Endothelial cell of umbilical vein (primary cell): ENCODE results near the gene ADGRG3. TPM values are rescaled to one million over a fixed set of nuclear protein-coding genes. Genes with fewer than 3 reads are reported as not detected.

Source experiments
- BruUV-seq: library from RNA; stranded (reverse); fragments of 400-500 nt; replicated peaks from 2 replicates; lab custom pipeline; 2021; lab: Mats Ljungman, UMichigan
- CTCF ChIA-PET: fragments of 300-600, 350-600 bp; sonication (Branson Sonifier 250); formaldehyde crosslinking; loops from one replicate; lab custom pipeline; 2021; ENCODE audit warnings: antibody characterized with exemption, inconsistent platforms; lab: Charles Lee
- POLR2A ChIA-PET: fragments of 300-600, 350-600 bp; sonication (Branson Sonifier 250); formaldehyde crosslinking; loops from one replicate; lab custom pipeline; 2021; ENCODE audit warnings: antibody characterized with exemption, inconsistent platforms; lab: Charles Lee
- DNase-seq: peaks from one replicate; pipeline ENCODE4 v3.0.0-alpha.2; 2011; ENCODE audit warnings: low read depth, low spot score
- FAIRE-seq: peaks from 2 replicates; lab custom pipeline; 2011; peaks lifted over from hg19 to GRCh38; lab: Jason Lieb, UNC
- H2AFZ ChIP-seq: 2 replicates; pipeline ENCODE4 v1.6.0; 2012; ENCODE audit warnings: low read depth, low read length, control low read depth, inconsistent platforms
- H3K27ac ChIP-seq: 2 replicates; pipeline ENCODE4 v1.5.1; 2011; ENCODE audit warnings: low read depth, mild to moderate bottlenecking, control low read depth, low read length, moderate library complexity; ENCODE audit not compliant: insufficient read depth
- H3K27me3 ChIP-seq, 2 experiments: 2 replicates each; pipeline versions ENCODE4 v1.6.0 to v1.6.1; 2011; ENCODE audit warnings: low read length in 2 of 2, mixed read lengths in 1 of 2; ENCODE audit not compliant: control insufficient read depth in 2 of 2, insufficient read depth in 2 of 2
- H3K36me3 ChIP-seq, 2 experiments: 2 replicates in 1 of 2; 3 replicates in 1 of 2; pipeline ENCODE4 v1.5.1; 2011; ENCODE audit warnings: low read length in 2 of 2, mild to moderate bottlenecking in 1 of 2, moderate library complexity in 1 of 2; ENCODE audit not compliant: control insufficient read depth in 2 of 2, insufficient read depth in 2 of 2; ENCODE audit errors: extremely low read depth in 1 of 2
- H3K4me1 ChIP-seq: 3 replicates; pipeline ENCODE4 v1.5.1; 2011; ENCODE audit warnings: mild to moderate bottlenecking, low read length; ENCODE audit not compliant: control insufficient read depth, insufficient read depth; ENCODE audit errors: extremely low read depth
- H3K4me2 ChIP-seq: 2 replicates; pipeline ENCODE4 v1.6.1; 2011; ENCODE audit warnings: low read length, control low read depth, mixed read lengths; ENCODE audit not compliant: insufficient read depth
- H3K4me3 ChIP-seq, 3 experiments: fragments of 200-600 bp in 1 of 3; sonication (generic), shearing (Covaris generic) in 1 of 3; replicated peaks in 1 of 3; 2 replicates each; pipeline ENCODE4 v1.5.1; 2011 to 2016; ENCODE audit warnings: control low read depth in 3 of 3, low read length in 3 of 3, mild to moderate bottlenecking in 2 of 3, inconsistent platforms in 1 of 3, low read depth in 1 of 3, moderate library complexity in 1 of 3; ENCODE audit not compliant: insufficient read depth in 1 of 3
- H3K79me2 ChIP-seq: 2 replicates; pipeline ENCODE4 v1.6.0; 2012; ENCODE audit warnings: low read length, inconsistent platforms; ENCODE audit not compliant: control insufficient read depth, insufficient read depth
- H3K9ac ChIP-seq: replicated peaks from 2 replicates; pipeline ENCODE3; 2011; ENCODE audit warnings: low read length, control low read depth; ENCODE audit not compliant: insufficient read depth; ENCODE audit errors: extremely low read depth
- H3K9me1 ChIP-seq: replicated peaks from 3 replicates; pipeline ENCODE4 v1.6.0; 2011; ENCODE audit warnings: mild to moderate bottlenecking, low read length; ENCODE audit not compliant: control insufficient read depth, insufficient read depth; ENCODE audit errors: extremely low read depth
- H3K9me3 ChIP-seq: replicated peaks from 2 replicates; pipeline ENCODE4 v1.5.1; 2012; ENCODE audit warnings: low read length, inconsistent platforms; ENCODE audit not compliant: control insufficient read depth, insufficient read depth
- H4K20me1 ChIP-seq: replicated peaks from 2 replicates; pipeline ENCODE3; 2011; ENCODE audit warnings: mild to moderate bottlenecking, low read length; ENCODE audit not compliant: control insufficient read depth, insufficient read depth; ENCODE audit errors: extremely low read depth
- EZH2 ChIP-seq: IDR thresholded peaks from 2 replicates; pipeline ENCODE4 v1.6.1; 2012; ENCODE audit warnings: borderline replicate concordance, low read depth, mild to moderate bottlenecking, moderate library complexity, low read length, inconsistent platforms; ENCODE audit not compliant: severe bottlenecking
- FOS ChIP-seq: IDR thresholded peaks from 2 replicates; pipeline ENCODE4 v1.6.1; 2011; ENCODE audit warnings: mild to moderate bottlenecking, low read length, moderate library complexity, borderline replicate concordance; ENCODE audit not compliant: insufficient read depth
- GATA2 ChIP-seq: IDR thresholded peaks from 2 replicates; pipeline ENCODE4 v1.7.0; 2011; ENCODE audit warnings: low read depth, mild to moderate bottlenecking, moderate library complexity, mixed read lengths, low read length; ENCODE audit not compliant: insufficient read length, insufficient read depth
- JUN ChIP-seq: IDR thresholded peaks from 2 replicates; pipeline ENCODE4 v1.6.1; 2011; ENCODE audit warnings: borderline replicate concordance, low read depth; ENCODE audit not compliant: insufficient read length, insufficient read depth
- MYC ChIP-seq: IDR thresholded peaks from one replicate; pipeline ENCODE4 v1.6.1; 2011; ENCODE audit warnings: mild to moderate bottlenecking, low read depth, low read length
- POLR2A ChIP-seq: IDR thresholded peaks from 2 replicates; pipeline ENCODE4 v1.6.1; 2012; ENCODE audit warnings: low read depth, mild to moderate bottlenecking, control low read depth, low read length
- POLR2AphosphoS5 ChIP-seq: IDR thresholded peaks from 2 replicates; pipeline ENCODE4 v1.6.1; 2012; ENCODE audit warnings: low read depth, mild to moderate bottlenecking, control low read depth, low read length, moderate library complexity; ENCODE audit not compliant: insufficient read depth
- dilution Hi-C: fragments of 300-500 bp; cut with MboI; formaldehyde crosslinking; loops from one replicate; pipeline ENCODE4 v1.15.0; 2019; ENCODE audit warnings: low sequenced_read_pairs; ENCODE audit not compliant: extremely low pct_ligation_motif_present
- intact Hi-C: fragments of 100-400 bp; cut with micrococcal nuclease; formaldehyde crosslinking; loops from one replicate; pipeline ENCODE4 v1.10.0; 2022
- polyA plus RNA-seq, 4 experiments: library from polyadenylated mRNA; depleted of rRNA in 3 of 4; stranded (reverse) in 3 of 4; unstranded in 1 of 4; fragments of >200 nt; gene quantifications; 2 replicates each; pipeline versions ENCODE4 v1.2.1 to v1.2.3, GENCODE V29; 2011 to 2012; ENCODE audit warnings: missing spikeins in 1 of 4
- total RNA-seq: library from RNA; stranded (reverse); gene quantifications from 2 replicates; pipeline ENCODE4 v1.2.3, GENCODE V29; 2021
- TF ChIP-seq, protein P1 (sequence below), 2 donors: IDR thresholded peaks; 1 replicate in 1 of 2; 2 replicates in 1 of 2; pipeline ENCODE4 v1.5.1; 2011; ENCODE audit warnings: low read length in 2 of 2, mild to moderate bottlenecking in 2 of 2, moderate library complexity in 2 of 2, control low read depth in 1 of 2, inconsistent platforms in 1 of 2, low read depth in 1 of 2; ENCODE audit not compliant: insufficient read depth in 1 of 2; ENCODE audit errors: extremely low read depth in 1 of 2
- TF ChIP-seq, protein P2 (sequence below): IDR thresholded peaks from 2 replicates; pipeline ENCODE4 v1.6.1; 2011; ENCODE audit not compliant: insufficient read depth, insufficient read length

ADGRG3 gene
- total and polyA plus RNA-seq, 2 donors (not counting 3 experiments of a cell fraction or from before 2014, with no cell fraction given) = not detected

DNA sequence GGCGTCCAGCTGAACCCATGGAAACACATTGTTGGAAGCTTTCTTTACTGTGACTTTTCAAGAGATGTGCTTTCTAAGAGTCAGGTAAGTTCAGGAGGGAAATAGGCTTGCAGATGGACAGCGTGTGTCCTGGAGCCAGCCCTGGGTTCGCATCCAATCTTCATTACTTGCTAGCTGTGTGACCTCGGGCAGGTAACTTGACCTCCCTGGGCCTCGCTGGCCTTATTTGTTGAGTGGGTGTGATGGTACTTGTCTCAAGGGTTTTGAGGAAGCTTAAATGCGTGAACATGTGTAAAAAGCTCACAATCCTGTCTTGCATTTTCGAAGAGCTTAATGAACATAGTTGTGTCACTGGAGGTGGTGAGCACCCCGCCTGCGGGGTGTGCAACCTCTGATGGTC is 27.9 kb upstream of the ADGRG3 start:
- ChIA-PET POLR2A (no interaction called here), CTCF (interaction anchor here (1.1 to 4.0 kb wide), 4 partner anchors 8 to 49 kb away, joined by 4 to 28 read pairs (median 16); partner anchors contain the start of gene ADGRG1)
- Histone ChIP-seq H3K27me3 (no peaks in the 10 kb centered on the region), H4K20me1 (no peaks in the 10 kb centered on the region), H3K4me1 (peaks cover 31% of the 10 kb centered on the region), H2AFZ (no peak overlapping the region), H3K27ac (no peak overlapping the region), H3K79me2 (peaks cover 37% of the 10 kb centered on the region), H3K9me3 (no peaks in the 10 kb centered on the region), H3K9me1 (no peaks in the 10 kb centered on the region), H3K4me3 (no peak overlapping the region), H3K36me3 (no peaks in the 10 kb centered on the region), H3K4me2 (no peak overlapping the region), H3K9ac (no peak overlapping the region)
- TF ChIP-seq FOS = no peak
- no peak for TF ChIP-seq MYC
- no peak for TF ChIP-seq POLR2AphosphoS5
- TF ChIP-seq, protein P1, sequence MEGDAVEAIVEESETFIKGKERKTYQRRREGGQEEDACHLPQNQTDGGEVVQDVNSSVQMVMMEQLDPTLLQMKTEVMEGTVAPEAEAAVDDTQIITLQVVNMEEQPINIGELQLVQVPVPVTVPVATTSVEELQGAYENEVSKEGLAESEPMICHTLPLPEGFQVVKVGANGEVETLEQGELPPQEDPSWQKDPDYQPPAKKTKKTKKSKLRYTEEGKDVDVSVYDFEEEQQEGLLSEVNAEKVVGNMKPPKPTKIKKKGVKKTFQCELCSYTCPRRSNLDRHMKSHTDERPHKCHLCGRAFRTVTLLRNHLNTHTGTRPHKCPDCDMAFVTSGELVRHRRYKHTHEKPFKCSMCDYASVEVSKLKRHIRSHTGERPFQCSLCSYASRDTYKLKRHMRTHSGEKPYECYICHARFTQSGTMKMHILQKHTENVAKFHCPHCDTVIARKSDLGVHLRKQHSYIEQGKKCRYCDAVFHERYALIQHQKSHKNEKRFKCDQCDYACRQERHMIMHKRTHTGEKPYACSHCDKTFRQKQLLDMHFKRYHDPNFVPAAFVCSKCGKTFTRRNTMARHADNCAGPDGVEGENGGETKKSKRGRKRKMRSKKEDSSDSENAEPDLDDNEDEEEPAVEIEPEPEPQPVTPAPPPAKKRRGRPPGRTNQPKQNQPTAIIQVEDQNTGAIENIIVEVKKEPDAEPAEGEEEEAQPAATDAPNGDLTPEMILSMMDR (IDR thresholded peaks at IDR 0.05; ENCODE audit: extremely low read depth in 1 of 2, insufficient read depth in 1 of 2, low read depth in 1 of 2, low read length in 2 of 2) = no peak
- no peak for TF ChIP-seq POLR2A
- no peak for TF ChIP-seq JUN
- TF ChIP-seq, protein P2, sequence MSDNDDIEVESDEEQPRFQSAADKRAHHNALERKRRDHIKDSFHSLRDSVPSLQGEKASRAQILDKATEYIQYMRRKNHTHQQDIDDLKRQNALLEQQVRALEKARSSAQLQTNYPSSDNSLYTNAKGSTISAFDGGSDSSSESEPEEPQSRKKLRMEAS = no peak
- TF ChIP-seq GATA2 = no peak
- no peak for TF ChIP-seq EZH2
- intact Hi-C loops (loop anchor here (10.0 kb wide), 1 partner anchor 165 kb away; no protein-coding TSS in a partner anchor), dilution Hi-C loops (no loop called here)
- DNase-seq = no peak
- FAIRE-seq = no peak
- BruUV-seq = no TSS peak
